HepG2 (cell line): ENCODE data around the gene HEXIM1. TPM values are rescaled to one million over a fixed set of nuclear protein-coding genes. Genes with fewer than 3 reads are reported as not detected.
A peak's percentile ranks its signal among the peaks of the same experiment; 100 is the strongest.

Source experiments
- ARNT ChIP-seq: fragments of 450-650 bp; IDR thresholded peaks from 2 replicates; pipeline ENCODE4 v1.6.1; 2017
- ARNT2 ChIP-seq: sonication (generic); formaldehyde crosslinking; IDR thresholded peaks from 2 replicates; pipeline ENCODE4 v1.8.0; 2022; ENCODE audit warnings: mild to moderate bottlenecking, low read depth, missing genetic modification reagents, moderate library complexity
- ASH2L ChIP-seq: fragments of 300-600, 200-600 bp; sonication (generic); IDR thresholded peaks from 2 replicates; pipeline ENCODE4 v1.7.0; 2017; ENCODE audit warnings: low read depth, mild to moderate bottlenecking, moderate library complexity, mixed read lengths, low read length; ENCODE audit not compliant: insufficient read length
- DMAP1 ChIP-seq: IDR thresholded peaks from 2 replicates; pipeline ENCODE4 v1.6.1; 2016
- FOXA3 ChIP-seq: IDR thresholded peaks from 2 replicates; pipeline ENCODE4 v1.6.1; 2016; ENCODE audit warnings: missing genetic modification reagents, missing compliant biosample characterization
- FOXP1 ChIP-seq, 2 experiments: fragments of 450-650 bp in 1 of 2; IDR thresholded peaks; 2 replicates each; pipeline ENCODE4 v1.6.1; 2017 to 2018; ENCODE audit warnings: antibody characterized with exemption in 1 of 2
- IKZF5 ChIP-seq: IDR thresholded peaks from 2 replicates; pipeline ENCODE4 v1.6.1; 2018; ENCODE audit warnings: missing genetic modification reagents, mild to moderate bottlenecking, missing compliant biosample characterization
- IRF9 ChIP-seq: sonication (generic); formaldehyde crosslinking; IDR thresholded peaks from 2 replicates; pipeline ENCODE4 v1.8.0; 2022; ENCODE audit warnings: missing genetic modification reagents, mild to moderate bottlenecking, borderline replicate concordance
- JUNB ChIP-seq: sonication (generic); formaldehyde crosslinking; IDR thresholded peaks from 2 replicates; pipeline ENCODE4 v1.8.0; 2022; ENCODE audit warnings: missing genetic modification reagents, mild to moderate bottlenecking, borderline replicate concordance
- MYNN ChIP-seq: sonication (generic); formaldehyde crosslinking; IDR thresholded peaks from 2 replicates; pipeline ENCODE4 v1.4.0; 2020; ENCODE audit warnings: mild to moderate bottlenecking, low read depth, missing genetic modification reagents
- NR3C1 ChIP-seq: sonication (generic); formaldehyde crosslinking; IDR thresholded peaks from 2 replicates; pipeline ENCODE4 v1.4.0; 2020; ENCODE audit warnings: missing genetic modification reagents
- POLR2AphosphoS5 ChIP-seq: IDR thresholded peaks from 2 replicates; pipeline ENCODE4 v1.6.1; 2012; ENCODE audit warnings: low read depth, low read length
- RFXANK ChIP-seq: IDR thresholded peaks from 2 replicates; pipeline ENCODE4 v1.6.1; 2016
- SALL1 ChIP-seq: sonication (generic); formaldehyde crosslinking; IDR thresholded peaks from 2 replicates; pipeline ENCODE4 v1.8.0; 2022; ENCODE audit warnings: mild to moderate bottlenecking, missing genetic modification reagents
- SP2 ChIP-seq: sonication (generic); formaldehyde crosslinking; IDR thresholded peaks from 2 replicates; pipeline ENCODE4 v1.5.1; 2020; ENCODE audit warnings: mild to moderate bottlenecking, missing genetic modification reagents
- SRY ChIP-seq: sonication (generic); formaldehyde crosslinking; IDR thresholded peaks from 2 replicates; pipeline ENCODE4 v1.8.0; 2022; ENCODE audit warnings: mild to moderate bottlenecking, missing genetic modification reagents
- XRCC5 ChIP-seq: fragments of 200-400 bp; formaldehyde crosslinking; optimal IDR thresholded peaks from 2 replicates; pipeline ENCODE3; 2017; ENCODE audit warnings: mild to moderate bottlenecking, low read length
- ZFX ChIP-seq: sonication (generic); formaldehyde crosslinking; IDR thresholded peaks from 2 replicates; pipeline ENCODE4 v1.4.0; 2020; ENCODE audit warnings: mild to moderate bottlenecking, low read depth, missing genetic modification reagents, moderate library complexity
- ZNF234 ChIP-seq: sonication (generic); formaldehyde crosslinking; conservative IDR thresholded peaks from 2 replicates; pipeline ENCODE4 v1.5.1; 2020; ENCODE audit warnings: mild to moderate bottlenecking, missing genetic modification reagents
- ZNF274 ChIP-seq: sonication (generic); formaldehyde crosslinking; IDR thresholded peaks from 2 replicates; pipeline ENCODE4 v1.5.1; 2020; ENCODE audit warnings: mild to moderate bottlenecking, missing genetic modification reagents
- ZNF331 ChIP-seq: sonication (generic); formaldehyde crosslinking; IDR thresholded peaks from 2 replicates; pipeline ENCODE4 v1.4.0; 2020; ENCODE audit warnings: missing genetic modification reagents
- ZNF33A ChIP-seq: sonication (generic); formaldehyde crosslinking; IDR thresholded peaks from 2 replicates; pipeline ENCODE4 v1.5.1; 2020; ENCODE audit warnings: missing genetic modification reagents, mild to moderate bottlenecking, moderate library complexity, borderline replicate concordance
- ZNF383 ChIP-seq: sonication (generic); formaldehyde crosslinking; IDR thresholded peaks from 2 replicates; pipeline ENCODE4 v1.4.0; 2020; ENCODE audit warnings: missing genetic modification reagents, mild to moderate bottlenecking, borderline replicate concordance
- ZNF468 ChIP-seq: sonication (generic); formaldehyde crosslinking; IDR thresholded peaks from 2 replicates; pipeline ENCODE4 v1.8.0; 2022; ENCODE audit warnings: mild to moderate bottlenecking, moderate library complexity, missing genetic modification reagents
- ZNF569 ChIP-seq: sonication (generic); formaldehyde crosslinking; IDR thresholded peaks from 2 replicates; pipeline ENCODE4 v1.5.0; 2020; ENCODE audit warnings: mild to moderate bottlenecking, missing genetic modification reagents, moderate library complexity, borderline replicate concordance
- polyA plus RNA-seq, 8 experiments: library from polyadenylated mRNA; depleted of rRNA in 3 of 8; stranded (reverse) in 7 of 8; unstranded in 1 of 8; fragments of >200 nt; fragmentation: Illumina TruSeq in 4 of 8; extraction: Trizol in 4 of 8; gene quantifications; 2 replicates each; pipeline versions ENCODE4 v1.2.1 to v1.2.3, GENCODE V29; 2011 to 2016; ENCODE audit warnings: low read depth in 4 of 8, missing spikeins in 1 of 8, mixed read lengths in 1 of 8; ENCODE audit not compliant: insufficient read depth in 1 of 8
- total RNA-seq, 5 experiments: library from RNA; depleted of rRNA; stranded (reverse); fragments of >200 nt; fragmentation: Illumina TruSeq; extraction: Trizol; gene quantifications; 2 replicates each; pipeline ENCODE4 v1.2.3, GENCODE V29; 2016; ENCODE audit warnings: low read depth in 1 of 5
- TF ChIP-seq, protein P1 (sequence below): sonication (generic); formaldehyde crosslinking; IDR thresholded peaks from 2 replicates; pipeline ENCODE4 v1.4.0; 2020; ENCODE audit warnings: missing genetic modification reagents

The HEXIM1 gene
- total and polyA plus RNA-seq, 2 of the 13 experiments (the other 11 are each of a cell fraction or from before 2014, with no cell fraction given): 10.5 to 16.6 TPM

GRCh38 chr17:45161288-45162024 is 13.2 kb downstream of the HEXIM1 start, which contains the start of gene HEXIM2 (continued):
- TF ChIP-seq, protein P1, sequence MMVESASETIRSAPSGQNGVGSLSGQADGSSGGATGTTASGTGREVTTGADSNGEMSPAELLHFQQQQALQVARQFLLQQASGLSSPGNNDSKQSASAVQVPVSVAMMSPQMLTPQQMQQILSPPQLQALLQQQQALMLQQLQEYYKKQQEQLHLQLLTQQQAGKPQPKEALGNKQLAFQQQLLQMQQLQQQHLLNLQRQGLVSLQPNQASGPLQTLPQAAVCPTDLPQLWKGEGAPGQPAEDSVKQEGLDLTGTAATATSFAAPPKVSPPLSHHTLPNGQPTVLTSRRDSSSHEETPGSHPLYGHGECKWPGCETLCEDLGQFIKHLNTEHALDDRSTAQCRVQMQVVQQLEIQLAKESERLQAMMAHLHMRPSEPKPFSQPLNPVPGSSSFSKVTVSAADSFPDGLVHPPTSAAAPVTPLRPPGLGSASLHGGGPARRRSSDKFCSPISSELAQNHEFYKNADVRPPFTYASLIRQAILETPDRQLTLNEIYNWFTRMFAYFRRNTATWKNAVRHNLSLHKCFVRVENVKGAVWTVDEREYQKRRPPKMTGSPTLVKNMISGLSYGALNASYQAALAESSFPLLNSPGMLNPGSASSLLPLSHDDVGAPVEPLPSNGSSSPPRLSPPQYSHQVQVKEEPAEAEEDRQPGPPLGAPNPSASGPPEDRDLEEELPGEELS (CRISPR knock-in tag): peak; percentile 21; the same call in 1 of the 2 replicates
- peak; percentile 57; the same call in 1 of the 2 replicates for TF ChIP-seq MYNN (CRISPR knock-in tag)
- peak; percentile 89 for TF ChIP-seq FOXA3 (CRISPR knock-in tag)
- no peak for TF ChIP-seq NR3C1
- TF ChIP-seq IRF9 (CRISPR knock-in tag): peak; percentile 83
- TF ChIP-seq ARNT2 (CRISPR knock-in tag): peak; percentile 67; the same call in 1 of the 2 replicates
- TF ChIP-seq ZNF234 (CRISPR knock-in tag): no peak
- TF ChIP-seq ZFX (CRISPR knock-in tag): peak; percentile 97
- peak; percentile 36 for TF ChIP-seq ZNF331 (CRISPR knock-in tag)
- TF ChIP-seq SALL1 (CRISPR knock-in tag): peak; percentile 66
- 0 out of 2 replicates have a peak, but pooled peaks have one; percentile 52 for TF ChIP-seq ZNF274 (CRISPR knock-in tag)
- no peak; the same call in 1 of the 2 replicates for TF ChIP-seq RFXANK (CRISPR knock-in tag)
- no peak for TF ChIP-seq ARNT
- peak; percentile 98 for TF ChIP-seq XRCC5
- peak; percentile 99 for TF ChIP-seq SP2
- peak; percentile 95 for TF ChIP-seq POLR2AphosphoS5
- TF ChIP-seq IKZF5 (CRISPR knock-in tag): peak; percentile 91
- no peak for TF ChIP-seq JUNB (CRISPR knock-in tag)
- no peak for TF ChIP-seq ZNF468 (CRISPR knock-in tag)
- TF ChIP-seq FOXP1 (IDR thresholded peaks at IDR 0.05): no peak
- peak; percentile 23 for TF ChIP-seq FOXP1 (CRISPR knock-in tag; IDR thresholded peaks at IDR 0.05)
- TF ChIP-seq ZNF569 (CRISPR knock-in tag): no peak; the same call in 1 of the 2 replicates
- TF ChIP-seq ZNF33A (CRISPR knock-in tag): no peak
- TF ChIP-seq ASH2L: peak; percentile 85
- peak; percentile 70; the same call in 1 of the 2 replicates for TF ChIP-seq ZNF383
- TF ChIP-seq DMAP1 (CRISPR knock-in tag): peak; percentile 96
- peak; percentile 84; the same call in 1 of the 2 replicates for TF ChIP-seq SRY
